HG03342 (cell line): Measurements from ENCODE around the gene RPL10.
A peak's percentile ranks its signal among the peaks of the same experiment; 100 is the strongest.
"Not testable (repeated sequence)": the region's sequence is repeated elsewhere in the genome, so short reads cannot be mapped to it uniquely, and the experiment has no call there.

Experiments used
- ATAC-seq: cut with Tn5 transposase; IDR thresholded peaks from one replicate; pipeline ENCODE4 v1.9.1; 2021; ENCODE audit warnings: mild to moderate bottlenecking, moderate library complexity; ENCODE audit not compliant: unreplicated experiment

Gene RPL10

GRCh38 chrX:154399527-154400368 lies 1.6 kb downstream of the RPL10 start:
- no peak for ATAC-seq

- not testable (repeated sequence) for ATAC-seq
These were observed 2.2 kb downstream of the RPL10 start for GRCh38 chrX:154400369-154400817.

- ATAC-seq: no peak
These were observed 3.0 kb downstream of the RPL10 start for GRCh38 chrX:154401045-154401799.

- ATAC-seq: no peak
These were observed 3.9 kb downstream of the RPL10 start for GRCh38 chrX:154401918-154402621.

- ATAC-seq: no peak
These were observed 4.5 kb downstream of the RPL10 start for GRCh38 chrX:154402622-154403127.

GRCh38 chrX:154403192-154403591 lies 5.0 kb downstream of the RPL10 start:
- ATAC-seq: no peak

GRCh38 chrX:154403858-154404257 lies 5.7 kb downstream of the RPL10 start:
- ATAC-seq: no peak

- ATAC-seq: no peak
These were observed 6.5 kb downstream of the RPL10 start for GRCh38 chrX:154404625-154405192.

GRCh38 chrX:154408659-154409221 lies 10.6 kb downstream of the RPL10 start:
- no peak for ATAC-seq

GRCh38 chrX:154409222-154409871 lies 11.2 kb downstream of the RPL10 start, which contains the start of gene DNASE1L1:
DNASE1L1 (minus strand) TSS chrX:154409254; CDS start chrX:154405568, 3,686 bp downstream.
- ATAC-seq: no peak

GRCh38 chrX:154411981-154412340 lies 13.8 kb downstream of the RPL10 start:
- ATAC-seq: peak; percentile 64

GRCh38 chrX:154412468-154412867 lies 14.3 kb downstream of the RPL10 start:
- no peak for ATAC-seq

GRCh38 chrX:154413142-154413541 lies 15.0 kb downstream of the RPL10 start:
- ATAC-seq: no peak

GRCh38 chrX:154417157-154417556 lies 19.0 kb downstream of the RPL10 start:
- ATAC-seq: no peak

- ATAC-seq: no peak
These were observed 21.0 kb downstream of the RPL10 start for GRCh38 chrX:154419189-154419588.

- no peak for ATAC-seq
These were observed 21.7 kb downstream of the RPL10 start for GRCh38 chrX:154419688-154420401.

- ATAC-seq: no peak
These were observed 22.2 kb downstream of the RPL10 start for GRCh38 chrX:154420402-154420756.

GRCh38 chrX:154426916-154427770 lies 29.0 kb downstream of the RPL10 start:
- no peak for ATAC-seq
